WTC11 (cell line): ENCODE data around the gene CHRNE.

Experiments used
- AR ChIP-seq: fragments of 250-450 bp; sonication (Bioruptor Pico); IDR thresholded peaks from 2 replicates; pipeline ENCODE4 v1.9.0; 2021; ENCODE audit warnings: mild to moderate bottlenecking
- ATF3 ChIP-seq: sonication (generic); formaldehyde crosslinking; conservative IDR thresholded peaks from 2 replicates; pipeline ENCODE4 v1.8.1; 2022; ENCODE audit warnings: mild to moderate bottlenecking, missing genetic modification reagents
- CREM ChIP-seq: sonication (generic); formaldehyde crosslinking; IDR thresholded peaks from 2 replicates; pipeline ENCODE4 v1.8.1; 2022; ENCODE audit warnings: mild to moderate bottlenecking, missing genetic modification reagents, moderate library complexity
- CTCF ChIP-seq: fragments of 200-600 bp; IDR thresholded peaks from 2 replicates; pipeline ENCODE4 v1.8.0; 2022; ENCODE audit warnings: antibody characterized with exemption
- FOXP1 ChIP-seq: sonication (generic); formaldehyde crosslinking; IDR thresholded peaks from 2 replicates; pipeline ENCODE4 v1.8.0; 2022; ENCODE audit warnings: missing genetic modification reagents, mild to moderate bottlenecking, moderate library complexity, borderline replicate concordance
- MAX ChIP-seq: sonication (generic); formaldehyde crosslinking; IDR thresholded peaks from 2 replicates; pipeline ENCODE4 v1.8.0; 2022; ENCODE audit warnings: mild to moderate bottlenecking, missing genetic modification reagents
- SMAD3 ChIP-seq: sonication (generic); formaldehyde crosslinking; IDR thresholded peaks from 2 replicates; pipeline ENCODE4 v1.8.0; 2022; ENCODE audit warnings: missing genetic modification reagents, mild to moderate bottlenecking, borderline replicate concordance
- TEAD1 ChIP-seq: sonication (generic); formaldehyde crosslinking; IDR thresholded peaks from 2 replicates; pipeline ENCODE4 v1.8.0; 2022; ENCODE audit warnings: mild to moderate bottlenecking, missing genetic modification reagents
- USF2 ChIP-seq: sonication (generic); formaldehyde crosslinking; IDR thresholded peaks from 2 replicates; pipeline ENCODE4 v1.8.1; 2023; ENCODE audit warnings: mild to moderate bottlenecking, missing genetic modification reagents, moderate library complexity

GRCh38 chr17:4898927-4899326 lies 4.0 kb downstream of the CHRNE start:
- TF ChIP-seq CTCF (no peak), TEAD1 (no peak), ATF3 (CRISPR knock-in tag) (no peak), USF2 (no peak), CREM (CRISPR knock-in tag) (no peak), AR (CRISPR knock-in tag) (no peak), FOXP1 (CRISPR knock-in tag) (no peak), SMAD3 (no peak), MAX (CRISPR knock-in tag) (no peak)
